Hepatocyte (in vitro differentiated cells): ENCODE measurements around the gene DPPA2.

Experiments used
- EZH2 ChIP-seq: fragments of 200-600 bp; sonication (generic); IDR thresholded peaks from 2 replicates; pipeline ENCODE4 v1.6.1; 2016; ENCODE audit warnings: antibody characterized with exemption, mild to moderate bottlenecking, borderline replicate concordance
- TF ChIP-seq, protein P1 (sequence below): fragments of 200-600 bp; sonication (generic); IDR thresholded peaks from 2 replicates; pipeline ENCODE4 v1.5.1; 2016; ENCODE audit warnings: antibody characterized with exemption, mild to moderate bottlenecking; ENCODE audit not compliant: poor library complexity

DNA sequence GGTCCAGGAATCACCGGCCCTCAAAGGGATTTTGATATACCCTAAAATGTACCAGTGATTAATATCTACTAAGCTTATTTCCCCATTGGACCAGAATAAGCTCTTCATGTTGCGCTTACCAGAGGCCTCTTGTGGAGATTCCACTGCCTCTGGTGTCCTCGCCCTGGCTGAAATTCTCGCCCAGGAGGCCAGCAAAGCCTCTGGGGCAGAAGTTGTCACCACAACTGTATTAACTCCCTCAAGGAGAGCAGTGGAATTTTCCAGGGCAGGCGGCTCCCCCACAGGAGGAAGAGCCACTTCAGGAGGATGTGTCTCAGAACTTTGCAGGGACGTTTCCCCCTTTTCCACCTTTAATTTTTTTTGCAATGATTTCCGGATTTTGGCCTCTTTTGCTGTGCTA is 14.1 kb upstream of the DPPA2 start:
- TF ChIP-seq, protein P1, sequence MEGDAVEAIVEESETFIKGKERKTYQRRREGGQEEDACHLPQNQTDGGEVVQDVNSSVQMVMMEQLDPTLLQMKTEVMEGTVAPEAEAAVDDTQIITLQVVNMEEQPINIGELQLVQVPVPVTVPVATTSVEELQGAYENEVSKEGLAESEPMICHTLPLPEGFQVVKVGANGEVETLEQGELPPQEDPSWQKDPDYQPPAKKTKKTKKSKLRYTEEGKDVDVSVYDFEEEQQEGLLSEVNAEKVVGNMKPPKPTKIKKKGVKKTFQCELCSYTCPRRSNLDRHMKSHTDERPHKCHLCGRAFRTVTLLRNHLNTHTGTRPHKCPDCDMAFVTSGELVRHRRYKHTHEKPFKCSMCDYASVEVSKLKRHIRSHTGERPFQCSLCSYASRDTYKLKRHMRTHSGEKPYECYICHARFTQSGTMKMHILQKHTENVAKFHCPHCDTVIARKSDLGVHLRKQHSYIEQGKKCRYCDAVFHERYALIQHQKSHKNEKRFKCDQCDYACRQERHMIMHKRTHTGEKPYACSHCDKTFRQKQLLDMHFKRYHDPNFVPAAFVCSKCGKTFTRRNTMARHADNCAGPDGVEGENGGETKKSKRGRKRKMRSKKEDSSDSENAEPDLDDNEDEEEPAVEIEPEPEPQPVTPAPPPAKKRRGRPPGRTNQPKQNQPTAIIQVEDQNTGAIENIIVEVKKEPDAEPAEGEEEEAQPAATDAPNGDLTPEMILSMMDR: no peak
- no peak for TF ChIP-seq EZH2
